GM21717 (cell line): ENCODE measurements around the gene IFNGR1.
"Not testable (repeated sequence)": the region's sequence is repeated elsewhere in the genome, so short reads cannot be mapped to it uniquely, and the experiment has no call there.

Experiments used
- ATAC-seq: cut with Tn5 transposase; IDR thresholded peaks from one replicate; pipeline ENCODE4 v1.9.1; 2021; ENCODE audit warnings: mild to moderate bottlenecking, moderate library complexity; ENCODE audit not compliant: unreplicated experiment

The IFNGR1 gene

DNA sequence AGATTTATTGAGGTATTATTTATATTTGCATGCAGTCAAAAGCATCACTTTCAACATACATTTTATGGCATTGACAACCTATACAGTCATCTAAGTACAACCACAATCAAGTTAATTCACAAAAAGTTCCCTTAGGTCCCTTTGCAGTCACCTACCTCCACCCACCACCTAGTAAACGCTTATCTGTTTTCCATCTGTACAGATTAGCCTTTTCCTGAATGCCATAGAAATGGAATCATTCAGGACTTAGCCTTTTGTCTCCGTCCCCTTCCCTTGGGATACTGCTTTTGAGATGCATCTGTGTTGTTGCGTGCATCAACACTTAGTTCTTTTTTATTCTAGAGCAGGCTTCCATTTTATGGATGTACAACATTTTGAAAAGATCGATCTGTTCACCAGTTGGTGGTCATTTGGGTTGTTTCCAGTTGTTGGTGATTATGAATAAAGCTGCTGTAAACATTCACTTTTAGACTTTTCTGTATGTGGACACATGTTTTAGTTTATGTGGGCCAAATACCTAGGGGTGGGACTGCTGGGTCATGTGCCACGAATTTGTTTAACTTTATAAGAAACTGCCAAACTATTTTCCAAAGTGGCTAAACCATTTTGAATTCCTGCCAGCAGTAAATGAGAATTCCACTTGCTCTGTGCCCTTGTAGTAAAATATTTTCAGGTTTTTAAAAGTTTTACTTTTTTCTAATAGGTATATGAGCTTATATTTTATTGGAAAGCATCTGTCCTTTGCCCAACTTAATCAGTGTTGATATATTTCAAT, 17.6 kb upstream of the IFNGR1 start:
- no peak for ATAC-seq

DNA sequence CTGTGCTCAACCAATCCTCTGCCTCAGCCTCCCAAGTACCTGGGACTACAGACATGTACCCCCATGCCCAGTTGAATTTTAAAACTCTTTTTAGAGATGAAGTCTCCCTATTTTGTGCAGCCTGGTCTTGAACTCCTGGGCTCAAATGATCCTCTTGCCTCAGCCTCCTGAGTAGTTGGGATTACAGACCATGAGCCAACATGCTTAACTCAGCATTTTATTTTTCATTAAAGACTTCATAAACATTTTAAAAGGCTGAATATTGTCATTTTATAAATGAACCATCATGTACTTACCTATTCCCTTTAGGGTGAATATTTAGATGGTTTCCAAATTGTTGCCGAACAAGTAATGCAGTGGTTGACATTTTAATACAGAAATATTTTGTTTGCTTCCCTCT, 16.5 kb upstream of the IFNGR1 start:
- no peak for ATAC-seq

DNA sequence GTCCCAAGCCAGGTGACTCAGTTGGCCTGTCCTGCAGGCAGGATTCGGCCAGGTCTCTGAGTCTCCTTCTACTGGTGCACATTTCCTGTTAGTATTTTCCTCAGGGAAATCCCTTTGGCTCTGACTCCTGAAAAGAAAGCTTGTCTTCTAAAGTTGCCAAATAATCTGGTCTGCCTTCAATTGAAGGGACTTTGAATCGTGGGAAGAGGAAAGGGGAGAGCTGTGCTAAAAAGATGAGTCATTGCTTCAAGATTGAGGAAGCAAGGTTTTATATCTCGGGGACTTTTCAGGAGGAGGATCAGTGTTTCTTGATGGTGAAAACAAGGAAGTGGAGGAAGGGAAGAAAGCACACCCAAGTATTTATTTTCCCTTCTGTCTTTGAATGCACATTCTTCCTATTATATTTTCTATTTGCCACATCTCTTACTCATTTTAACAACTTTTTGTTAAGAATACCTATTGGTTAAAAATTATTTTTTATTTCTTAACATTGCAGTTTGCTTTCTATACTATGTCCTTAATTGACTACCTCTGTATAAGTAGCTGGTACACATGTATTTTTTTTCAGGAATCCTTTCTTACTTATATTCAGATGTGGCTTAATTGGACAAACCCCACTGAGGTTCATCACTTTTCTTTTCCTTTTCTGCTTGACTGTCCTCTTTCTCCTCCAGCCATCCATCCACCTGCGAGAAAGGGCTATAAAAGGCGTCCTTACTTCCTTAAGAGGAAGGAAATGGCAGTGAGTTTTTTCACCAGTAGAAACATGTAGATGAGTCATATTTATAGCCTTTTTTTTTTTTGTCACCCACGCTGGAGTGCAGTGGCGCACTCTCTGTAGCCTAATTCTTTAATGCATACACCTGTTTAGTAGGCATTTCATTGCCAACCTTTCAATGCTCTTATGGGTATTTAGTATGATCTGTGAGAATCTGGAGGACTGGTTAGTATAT, 15.0 kb upstream of the IFNGR1 start:
- ATAC-seq, result peak; percentile 65

DNA sequence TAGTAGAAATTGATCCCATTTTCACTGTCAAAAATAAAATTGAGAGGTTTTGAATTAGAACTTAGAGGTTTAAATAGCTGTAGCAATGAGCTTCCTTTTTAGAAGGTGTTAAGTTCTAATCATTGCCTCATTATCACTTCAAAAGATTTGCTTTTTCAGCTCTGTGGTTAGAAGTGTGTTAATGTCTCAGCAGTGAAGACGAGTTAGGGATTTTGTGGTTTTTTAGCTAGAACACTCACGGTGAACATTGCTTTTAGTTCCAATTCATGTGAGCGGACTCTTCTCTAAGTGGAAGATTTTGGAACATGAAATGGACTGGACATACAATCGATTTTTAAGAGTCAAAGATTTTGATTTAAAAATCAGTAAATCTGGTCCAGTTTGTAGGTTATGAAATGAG, 12.7 kb upstream of the IFNGR1 start:
- no peak for ATAC-seq

DNA sequence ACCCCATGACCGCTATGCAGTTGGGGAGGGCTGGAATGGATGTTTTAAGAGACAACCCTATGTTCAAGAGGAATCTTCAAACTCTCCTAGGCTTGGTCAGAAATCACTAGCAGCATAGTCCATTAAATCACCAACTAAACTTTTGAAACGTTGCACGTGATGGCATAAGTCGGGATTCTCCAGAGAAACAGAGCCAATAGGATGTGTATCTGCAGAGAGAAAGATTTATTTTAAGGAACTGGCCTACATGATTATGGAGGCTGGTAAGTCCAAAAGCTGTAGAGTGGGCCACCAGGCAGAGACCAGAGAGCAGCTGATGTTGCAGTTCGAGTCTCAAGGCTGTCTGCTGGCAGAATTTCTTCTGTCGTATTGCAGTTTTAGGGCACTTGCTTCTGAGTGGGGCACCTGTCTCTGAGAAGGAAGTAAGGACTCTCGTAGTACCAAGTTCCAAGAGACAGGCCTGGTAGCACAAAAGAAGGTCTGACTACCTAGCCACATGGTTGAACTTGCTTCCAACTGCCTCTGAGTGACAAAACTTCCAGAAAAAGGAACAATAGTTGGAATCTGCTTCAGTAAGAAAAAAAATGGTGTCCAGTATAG, 11.9 kb upstream of the IFNGR1 start:
- ATAC-seq, result no peak

DNA sequence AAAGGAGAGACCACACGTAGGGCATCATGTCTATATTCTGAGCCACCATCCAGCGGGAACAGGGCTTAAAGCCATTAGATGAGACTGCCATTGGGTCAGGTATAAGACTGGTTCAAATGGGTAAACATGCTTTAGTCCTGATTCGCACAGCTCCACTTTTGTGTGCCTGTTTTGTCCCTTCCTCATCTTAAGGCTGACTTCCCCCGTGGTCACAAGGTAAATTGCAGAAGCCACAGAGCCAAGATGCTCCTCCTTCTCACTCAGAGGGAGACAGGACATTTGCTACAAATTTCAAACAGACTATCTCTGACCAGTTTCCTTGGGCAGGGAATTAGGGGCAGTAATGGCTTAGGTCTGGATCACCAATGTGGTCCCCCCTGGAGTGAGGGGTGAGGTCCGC, 11.4 kb upstream of the IFNGR1 start:
- ATAC-seq, result no peak

DNA sequence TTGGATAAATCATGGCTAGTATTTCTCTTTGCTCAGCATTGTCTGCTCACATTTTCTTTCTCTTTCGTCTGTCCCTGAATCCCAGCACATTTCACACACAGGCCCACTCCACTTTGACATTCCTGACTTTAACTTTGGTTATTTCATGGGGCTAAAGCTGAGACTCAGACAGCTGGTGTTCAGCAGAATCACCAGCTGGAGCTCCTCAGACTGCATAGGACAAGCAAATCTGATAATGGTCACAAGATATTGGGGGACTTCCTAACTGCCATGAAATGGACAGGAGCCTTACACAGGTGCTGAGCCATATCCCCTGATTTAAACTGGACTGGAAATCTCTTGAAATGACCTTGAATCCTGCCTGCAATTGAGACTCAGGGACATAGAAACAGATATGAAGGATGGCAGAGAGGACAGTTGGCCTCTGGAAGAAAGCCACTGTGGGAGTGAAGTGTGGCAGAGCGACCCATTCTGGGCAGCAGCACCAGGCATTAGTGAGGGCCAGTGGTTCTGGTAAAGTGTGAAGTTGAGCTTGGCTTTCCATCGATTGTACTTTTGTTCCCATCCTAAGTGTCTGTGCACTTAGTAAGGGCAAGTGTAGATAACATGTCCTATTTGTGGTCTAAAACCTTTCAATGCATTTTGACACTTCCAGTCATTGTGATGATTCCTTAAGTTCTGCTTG, 10.0 kb upstream of the IFNGR1 start:
- no peak for ATAC-seq

DNA sequence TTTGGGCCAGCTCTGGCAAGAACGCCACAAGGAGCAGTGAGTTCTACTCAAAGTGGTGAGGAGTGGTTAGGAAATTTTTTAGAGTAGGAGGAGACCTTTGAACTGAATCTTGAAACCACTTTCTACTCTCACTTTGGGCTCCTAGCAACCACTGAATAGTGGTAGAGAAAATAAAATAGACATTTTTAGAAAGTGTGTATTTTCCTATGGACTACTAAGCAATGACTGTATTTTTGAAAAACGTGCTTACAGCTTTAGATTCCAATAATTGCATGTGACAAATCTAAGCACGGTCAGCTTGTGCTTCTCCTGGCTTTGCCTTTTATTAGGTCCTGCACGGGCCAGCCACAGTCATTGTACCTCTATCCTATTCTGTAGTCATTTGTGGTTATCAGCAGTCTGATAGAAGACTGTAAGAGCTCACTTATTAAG, 8.7 kb upstream of the IFNGR1 start:
- peak; percentile 54 for ATAC-seq

DNA sequence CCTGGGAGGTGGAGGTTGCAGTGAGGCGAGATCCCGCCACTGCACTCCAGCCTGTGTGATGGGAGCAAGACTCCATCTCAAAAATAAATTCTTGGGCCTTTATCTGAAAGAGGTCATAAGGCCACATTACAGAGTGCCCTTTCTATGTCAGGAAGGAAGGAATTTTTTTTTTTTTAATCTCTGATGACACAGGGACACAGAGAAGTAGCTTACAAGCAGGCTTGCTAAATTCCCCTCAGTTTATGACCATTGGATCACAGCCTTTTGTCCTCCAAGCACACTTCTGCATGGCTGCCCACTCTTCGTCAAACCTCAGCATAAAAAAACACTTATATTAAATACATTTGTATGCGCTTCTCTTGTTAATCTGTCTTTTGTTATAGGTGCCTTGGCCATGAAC, 7.5 kb upstream of the IFNGR1 start:
- ATAC-seq, result no peak

DNA sequence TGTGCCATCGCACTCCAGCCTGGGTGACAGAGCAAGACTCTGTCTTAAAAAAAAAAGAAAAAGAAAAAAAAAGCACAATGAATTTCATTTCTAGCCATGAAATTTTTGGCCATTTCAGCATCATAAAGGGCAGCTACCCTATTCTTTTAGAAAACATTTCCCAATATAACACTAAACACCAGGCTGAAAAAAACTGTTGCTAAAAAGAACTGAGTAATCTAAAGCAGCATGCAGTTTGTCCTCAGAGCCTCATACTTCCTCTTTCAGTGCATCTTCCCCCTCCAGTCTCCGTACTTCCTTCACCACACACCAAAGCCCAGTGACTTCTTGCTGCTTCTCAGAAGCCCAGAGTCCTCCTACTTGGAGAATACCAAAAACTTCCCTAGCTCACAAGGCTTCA, 5.6 kb upstream of the IFNGR1 start:
- peak; percentile 67 for ATAC-seq

DNA sequence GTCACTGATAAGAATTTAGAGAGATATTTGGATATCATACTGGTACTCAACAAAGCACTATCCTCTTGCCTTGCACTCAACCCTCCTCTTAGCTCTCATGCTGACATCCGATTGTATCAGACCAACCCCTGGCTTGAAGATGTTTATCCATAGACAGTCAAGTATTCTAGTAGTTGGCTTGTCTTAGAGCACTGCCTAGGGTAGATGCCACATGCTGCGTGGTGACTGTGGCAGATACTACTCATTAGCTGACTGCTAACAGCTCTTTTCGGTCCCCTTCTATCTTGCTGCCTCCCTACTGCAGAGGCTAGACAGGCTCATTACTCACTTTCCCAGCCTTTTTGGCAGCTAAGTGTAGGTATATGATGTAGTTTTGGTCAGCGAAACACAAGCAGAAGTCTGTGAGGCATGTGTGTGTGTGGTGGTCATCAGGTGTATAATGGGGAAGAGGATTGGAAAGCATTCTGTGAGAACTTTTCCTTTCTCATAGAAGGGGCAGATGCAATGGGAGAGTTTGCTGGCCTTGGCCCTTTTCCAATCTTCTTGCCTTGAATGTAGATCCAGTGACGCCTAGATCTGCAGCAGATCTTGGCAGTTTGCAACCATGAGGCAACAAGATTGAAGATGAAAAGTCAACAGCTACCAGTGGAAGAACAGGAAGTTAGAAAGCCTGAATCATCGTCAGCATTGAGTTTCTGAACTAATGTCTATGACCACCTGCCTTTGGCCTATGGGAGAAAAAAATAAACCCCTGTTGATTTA, 4.4 kb upstream of the IFNGR1 start:
- no peak for ATAC-seq

DNA sequence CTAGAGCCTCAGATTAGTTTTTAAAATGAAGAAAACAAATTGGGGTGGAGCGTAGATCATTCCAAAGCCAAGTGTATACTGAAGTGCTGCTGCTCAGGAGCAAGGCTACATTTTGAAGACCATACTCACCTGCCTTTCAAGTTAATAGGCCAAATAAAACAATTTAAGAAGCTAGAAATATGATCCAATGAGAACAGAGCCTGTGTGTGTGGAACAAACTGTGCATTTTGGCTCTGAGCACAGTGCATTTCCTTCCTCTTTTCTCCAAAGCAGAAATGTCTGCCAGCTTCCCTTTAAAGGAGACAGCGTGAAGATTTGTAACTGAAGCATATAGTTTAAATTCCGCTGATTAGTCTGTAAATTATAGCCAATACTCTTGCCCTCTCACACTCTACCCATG, 3.2 kb upstream of the IFNGR1 start:
- no peak for ATAC-seq

DNA sequence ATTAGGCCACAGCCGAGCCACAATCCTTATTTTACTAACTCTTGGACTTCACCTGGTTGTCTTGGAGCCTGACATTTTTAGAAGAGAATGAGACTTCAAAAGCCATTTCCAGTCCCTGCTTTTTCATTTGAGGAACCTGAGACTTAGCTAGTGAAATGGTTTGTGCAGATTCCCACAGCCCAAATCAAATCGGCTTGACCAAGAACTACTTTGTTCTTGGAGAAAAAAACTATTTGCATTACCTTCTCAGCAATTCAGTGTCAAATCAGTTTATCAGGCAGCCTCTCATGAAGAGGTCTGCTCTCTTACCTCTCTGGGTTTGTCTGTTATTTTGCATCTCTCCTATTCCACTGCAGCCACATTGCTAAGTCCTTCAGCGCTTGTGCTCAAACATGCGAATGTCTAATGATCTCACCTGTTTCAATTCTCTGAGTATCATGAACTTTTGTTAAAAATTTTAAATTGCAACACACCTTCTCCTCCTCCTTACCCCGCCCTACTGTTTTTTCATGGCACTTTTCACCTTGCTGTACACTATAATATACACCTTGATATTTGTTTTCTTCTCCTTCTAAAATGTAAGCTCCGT, 573 bp upstream of the IFNGR1 start:
- peak; percentile 16 for ATAC-seq

DNA sequence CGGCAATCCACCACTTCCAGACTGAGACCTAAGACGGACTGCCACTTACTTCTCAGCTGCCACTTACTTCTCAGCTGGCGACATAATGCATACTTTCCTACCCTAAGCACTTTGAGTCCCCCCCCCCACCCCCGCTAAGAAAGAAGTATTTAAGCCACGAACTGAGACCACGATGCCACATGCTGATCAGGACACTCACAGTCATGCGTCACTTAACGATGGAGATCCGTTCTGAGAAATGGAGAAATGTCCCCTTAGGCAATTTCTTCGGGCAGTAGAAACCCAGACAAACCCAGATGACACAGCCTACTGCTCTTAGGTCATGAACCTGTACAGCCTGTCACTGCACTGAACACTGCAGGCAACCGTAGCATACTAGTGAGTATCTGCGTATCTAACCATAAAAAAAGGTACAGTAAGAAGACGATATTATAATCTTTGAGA, 690 bp downstream of the IFNGR1 start:
- ATAC-seq, result peak; percentile 47

DNA sequence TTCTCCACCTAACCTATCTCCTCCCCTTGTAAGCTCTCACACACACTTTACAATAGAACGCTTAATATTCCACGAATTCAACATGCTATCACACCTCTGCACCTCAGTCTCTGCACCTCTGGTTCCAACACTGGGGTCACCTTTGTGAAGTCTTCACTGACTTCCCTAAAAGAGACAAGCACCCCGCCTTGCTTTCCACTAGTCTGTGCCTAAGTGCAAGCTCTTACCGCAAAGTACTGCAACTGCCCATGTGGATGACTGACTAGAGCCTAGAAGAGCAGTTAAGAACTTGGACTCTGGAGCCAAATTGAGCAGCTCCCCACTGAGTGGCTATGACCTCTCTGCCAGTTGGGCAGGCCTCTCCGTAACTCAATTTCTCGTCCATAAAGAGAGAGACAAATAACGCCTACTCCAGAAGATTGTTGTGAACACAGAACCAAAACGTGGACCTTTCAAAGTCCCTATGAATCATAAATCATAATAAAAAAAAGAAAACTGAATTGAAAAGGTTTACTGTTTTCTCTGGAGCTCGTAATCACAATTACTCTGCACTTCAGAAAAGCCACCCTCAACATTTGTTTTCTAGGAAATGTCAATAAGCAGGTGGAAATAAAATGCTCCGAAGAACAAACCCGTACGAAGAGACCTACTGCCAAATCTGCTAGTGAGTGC, 1.2 kb downstream of the IFNGR1 start:
- ATAC-seq, result no peak

DNA sequence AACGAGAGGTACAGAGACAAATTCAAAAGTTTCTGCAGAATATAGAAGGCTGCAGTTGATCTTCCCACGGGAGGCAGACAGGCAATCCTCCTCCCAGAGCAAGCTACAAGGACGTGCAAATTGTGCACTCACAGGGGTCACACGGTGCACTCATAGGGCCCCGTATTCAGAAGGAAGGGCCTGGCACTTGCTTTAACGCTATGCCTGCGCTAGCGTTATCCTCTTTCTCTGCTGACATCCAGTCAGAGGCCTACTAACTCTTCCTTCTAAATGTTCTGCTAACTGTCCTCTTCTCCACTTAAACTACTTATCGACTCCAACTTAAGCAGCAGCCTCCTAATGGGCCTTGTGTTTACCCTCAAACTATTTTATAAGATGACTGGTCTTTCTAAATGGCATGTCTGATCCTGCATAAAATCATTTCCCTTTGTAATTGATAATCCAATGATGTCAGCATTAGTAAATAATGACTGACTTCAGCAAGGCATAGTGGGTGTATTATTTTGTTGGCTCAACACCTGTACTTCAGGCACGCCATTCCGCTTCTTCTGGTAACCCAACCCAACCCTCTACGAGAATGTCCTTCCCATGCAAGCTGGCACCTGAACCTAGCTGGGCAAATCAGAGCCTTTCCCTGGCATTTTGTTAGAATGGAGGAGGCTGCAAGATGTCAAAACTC, 2.2 kb downstream of the IFNGR1 start:
- no peak for ATAC-seq

DNA sequence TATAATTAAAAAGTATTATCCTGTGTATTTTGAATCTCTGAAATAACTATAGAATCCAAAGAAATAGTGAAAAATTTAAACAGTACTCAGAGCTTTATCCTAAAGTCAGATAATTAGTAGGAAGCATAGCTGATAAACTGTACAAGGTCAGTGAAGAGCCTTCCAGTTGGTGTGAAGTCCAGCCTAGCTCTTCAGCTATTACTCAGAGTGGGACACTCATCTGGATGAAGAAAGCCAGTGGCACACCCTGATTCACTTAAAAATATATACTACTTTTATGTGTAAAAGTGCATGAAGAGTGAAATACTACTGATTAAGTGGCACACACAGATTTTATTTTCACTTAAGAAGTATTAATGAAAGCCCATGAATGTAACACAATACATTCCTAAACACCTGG, 3.1 kb downstream of the IFNGR1 start:
- no peak for ATAC-seq

DNA sequence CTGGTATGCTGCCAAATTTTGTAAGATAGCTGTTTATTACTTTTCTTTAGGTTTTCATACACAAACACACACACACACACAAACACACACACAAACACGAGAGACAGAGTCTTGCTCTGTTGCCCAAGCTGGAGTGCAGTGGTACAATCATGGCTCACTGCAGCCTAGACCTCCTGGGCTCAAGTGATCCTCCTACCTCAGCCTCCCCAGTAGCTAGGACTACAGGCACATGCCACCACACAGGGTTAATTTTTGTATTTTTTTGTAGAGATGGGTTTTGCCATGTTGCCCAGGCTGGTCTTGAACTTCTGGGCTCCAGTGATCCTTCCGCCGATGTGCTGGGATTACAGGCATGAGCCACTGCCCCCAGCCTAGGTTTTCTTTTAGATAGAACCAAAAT, 3.6 kb downstream of the IFNGR1 start:
- not testable (repeated sequence) for ATAC-seq

DNA sequence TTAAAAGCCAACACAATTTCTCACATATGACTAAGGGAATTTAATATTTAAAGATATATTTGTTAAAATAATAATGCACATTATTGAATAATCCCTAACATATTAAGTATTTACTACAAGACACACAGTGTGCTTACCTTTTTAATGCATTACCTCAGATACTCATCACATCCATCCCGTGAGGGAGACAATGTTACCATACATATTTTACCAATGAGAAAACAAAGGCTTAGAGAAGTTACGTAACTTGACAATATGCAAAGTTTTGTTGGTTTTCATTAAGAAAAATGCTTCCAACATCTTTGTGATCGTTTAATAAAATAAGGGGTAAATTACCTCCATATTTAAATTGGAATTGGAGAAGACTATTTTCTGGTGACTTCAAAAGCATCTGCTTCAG, 4.3 kb downstream of the IFNGR1 start:
- ATAC-seq, result no peak
